HepG2 (cell line): ENCODE measurements around the gene SHLD1. TPM values are rescaled to one million over a fixed set of nuclear protein-coding genes. Genes with fewer than 3 reads are reported as not detected.

Experiments used
- AGO1 ChIP-seq: fragments of 200-400 bp; formaldehyde crosslinking; IDR thresholded peaks from 2 replicates; pipeline ENCODE4 v1.6.1; 2017; ENCODE audit warnings: mild to moderate bottlenecking, low read depth, low read length, moderate library complexity; ENCODE audit not compliant: poor library complexity, severe bottlenecking
- CC2D1A ChIP-seq: sonication (generic); formaldehyde crosslinking; IDR thresholded peaks from 2 replicates; pipeline ENCODE4 v1.8.1; 2023; ENCODE audit warnings: mild to moderate bottlenecking, missing genetic modification reagents
- FOXK1 ChIP-seq: sonication (generic); formaldehyde crosslinking; IDR thresholded peaks from 2 replicates; pipeline ENCODE4 v1.4.0; 2020; ENCODE audit warnings: low read depth, missing genetic modification reagents, borderline replicate concordance
- FOXP1 ChIP-seq, 2 experiments: fragments of 450-650 bp in 1 of 2; IDR thresholded peaks; 2 replicates each; pipeline ENCODE4 v1.6.1; 2017 to 2018; ENCODE audit warnings: antibody characterized with exemption in 1 of 2
- GZF1 ChIP-seq: sonication (generic); formaldehyde crosslinking; IDR thresholded peaks from 2 replicates; pipeline ENCODE4 v1.5.1; 2020; ENCODE audit warnings: mild to moderate bottlenecking, missing genetic modification reagents
- HNRNPLL ChIP-seq: fragments of 200-400 bp; formaldehyde crosslinking; IDR thresholded peaks from 2 replicates; pipeline ENCODE4 v1.6.1; 2017; ENCODE audit warnings: mild to moderate bottlenecking, low read depth, low read length; ENCODE audit not compliant: poor library complexity, severe bottlenecking
- KLF11 ChIP-seq: IDR thresholded peaks from 2 replicates; pipeline ENCODE4 v1.6.1; 2016; ENCODE audit warnings: missing compliant biosample characterization
- MLX ChIP-seq: IDR thresholded peaks from 2 replicates; pipeline ENCODE4 v1.6.1; 2016
- MYNN ChIP-seq: sonication (generic); formaldehyde crosslinking; IDR thresholded peaks from 2 replicates; pipeline ENCODE4 v1.4.0; 2020; ENCODE audit warnings: mild to moderate bottlenecking, low read depth, missing genetic modification reagents
- NBN ChIP-seq: fragments of 450-650 bp; conservative IDR thresholded peaks from 2 replicates; pipeline ENCODE4 v1.6.1; 2017
- NR2F2 ChIP-seq: IDR thresholded peaks from 2 replicates; pipeline ENCODE4 v1.6.1; 2012; ENCODE audit warnings: low read depth, inconsistent platforms, borderline replicate concordance
- PAF1 ChIP-seq: IDR thresholded peaks from 2 replicates; pipeline ENCODE4 v1.6.1; 2016; ENCODE audit warnings: missing genetic modification reagents, missing compliant biosample characterization
- TCF7 ChIP-seq: sonication (generic); IDR thresholded peaks from 2 replicates; pipeline ENCODE4 v1.6.1; 2016; ENCODE audit warnings: antibody characterized with exemption, low read depth
- THAP8 ChIP-seq: sonication (generic); formaldehyde crosslinking; IDR thresholded peaks from 2 replicates; pipeline ENCODE4 v1.5.1; 2020; ENCODE audit warnings: missing genetic modification reagents, mild to moderate bottlenecking, borderline replicate concordance
- THRA ChIP-seq: sonication (generic); formaldehyde crosslinking; IDR thresholded peaks from 2 replicates; pipeline ENCODE4 v1.4.0; 2020; ENCODE audit warnings: missing genetic modification reagents, borderline replicate concordance
- ZBTB8A ChIP-seq: sonication (generic); formaldehyde crosslinking; IDR thresholded peaks from 2 replicates; pipeline ENCODE4 v1.4.0; 2020; ENCODE audit warnings: mild to moderate bottlenecking, low read depth, missing genetic modification reagents, borderline replicate concordance
- ZKSCAN1 ChIP-seq: fragments of 150-350 bp; IDR thresholded peaks from 2 replicates; pipeline ENCODE4 v1.6.1; 2014; ENCODE audit warnings: low read length
- ZKSCAN8 ChIP-seq: IDR thresholded peaks from 2 replicates; pipeline ENCODE4 v1.6.1; 2016; ENCODE audit warnings: borderline replicate concordance, missing genetic modification reagents, missing compliant biosample characterization
- ZNF180 ChIP-seq: sonication (generic); formaldehyde crosslinking; IDR thresholded peaks from 2 replicates; pipeline ENCODE4 v1.4.0; 2020; ENCODE audit warnings: low read depth, missing genetic modification reagents, borderline replicate concordance
- ZNF207 ChIP-seq: fragments of 450-650 bp; IDR thresholded peaks from 2 replicates; pipeline ENCODE4 v1.6.1; 2016; ENCODE audit warnings: antibody characterized with exemption, borderline replicate concordance
- ZNF644 ChIP-seq: IDR thresholded peaks from 2 replicates; pipeline ENCODE4 v1.6.1; 2016; ENCODE audit warnings: low read depth
- ZSCAN12 ChIP-seq: sonication (generic); formaldehyde crosslinking; IDR thresholded peaks from 2 replicates; pipeline ENCODE4 v1.9.0; 2021; ENCODE audit warnings: mild to moderate bottlenecking, missing genetic modification reagents
- polyA plus RNA-seq, 8 experiments: library from polyadenylated mRNA; depleted of rRNA in 3 of 8; stranded (reverse) in 7 of 8; unstranded in 1 of 8; fragments of >200 nt; fragmentation: Illumina TruSeq in 4 of 8; extraction: Trizol in 4 of 8; gene quantifications; 2 replicates each; pipeline versions ENCODE4 v1.2.1 to v1.2.3, GENCODE V29; 2011 to 2016; ENCODE audit warnings: low read depth in 4 of 8, missing spikeins in 1 of 8, mixed read lengths in 1 of 8; ENCODE audit not compliant: insufficient read depth in 1 of 8
- total RNA-seq, 5 experiments: library from RNA; depleted of rRNA; stranded (reverse); fragments of >200 nt; fragmentation: Illumina TruSeq; extraction: Trizol; gene quantifications; 2 replicates each; pipeline ENCODE4 v1.2.3, GENCODE V29; 2016; ENCODE audit warnings: low read depth in 1 of 5
- TF ChIP-seq, protein P1 (sequence below): sonication (generic); formaldehyde crosslinking; IDR thresholded peaks from 2 replicates; pipeline ENCODE4 v1.8.1; 2023; ENCODE audit warnings: mild to moderate bottlenecking, moderate library complexity, missing genetic modification reagents
- TF ChIP-seq, protein P2 (sequence below): sonication (generic); formaldehyde crosslinking; IDR thresholded peaks from 2 replicates; pipeline ENCODE4 v1.4.0; 2020; ENCODE audit warnings: missing genetic modification reagents
- TF ChIP-seq, protein P3 (sequence below): sonication (generic); formaldehyde crosslinking; IDR thresholded peaks from 2 replicates; pipeline ENCODE4 v1.5.0; 2020; ENCODE audit warnings: mild to moderate bottlenecking, missing genetic modification reagents

The SHLD1 gene
- total and polyA plus RNA-seq, 2 of the 13 experiments (the other 11 are each of a cell fraction or from before 2014, with no cell fraction given), result 8.9 to 10.0 TPM

GRCh38 chr20:5788385-5788895 lies 38.2 kb downstream of the SHLD1 start (continued):
- TF ChIP-seq, protein P1, sequence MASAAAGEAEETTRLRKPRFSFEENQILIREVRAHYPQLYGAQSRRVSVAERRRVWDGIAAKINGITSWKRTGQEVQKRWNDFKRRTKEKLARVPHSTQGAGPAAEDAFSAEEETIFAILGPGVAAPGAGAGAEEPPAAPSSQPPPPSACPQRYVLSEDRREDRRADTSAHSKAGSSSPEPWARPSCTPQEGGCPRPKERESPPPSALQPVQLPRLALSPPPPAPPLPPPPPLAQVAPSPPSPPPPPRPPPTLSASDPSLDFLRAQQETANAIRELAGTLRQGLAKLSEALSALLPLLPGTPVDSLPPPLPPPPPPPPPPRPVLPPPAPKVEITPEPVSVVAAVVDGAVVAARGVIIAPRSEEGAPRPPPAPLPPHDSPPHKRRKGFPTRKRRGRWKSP, result no peak
- no peak for TF ChIP-seq MLX (CRISPR knock-in tag)
- no peak for TF ChIP-seq ZBTB8A (CRISPR knock-in tag)
- TF ChIP-seq ZNF207, result no peak
- TF ChIP-seq ZNF644 (CRISPR knock-in tag), result no peak
- no peak for TF ChIP-seq FOXK1 (CRISPR knock-in tag)
- no peak for TF ChIP-seq GZF1 (CRISPR knock-in tag)
- TF ChIP-seq MYNN (CRISPR knock-in tag), result no peak
- TF ChIP-seq HNRNPLL, result no peak
- TF ChIP-seq ZSCAN12 (CRISPR knock-in tag), result no peak
- TF ChIP-seq NR2F2, result no peak
- TF ChIP-seq, protein P2, sequence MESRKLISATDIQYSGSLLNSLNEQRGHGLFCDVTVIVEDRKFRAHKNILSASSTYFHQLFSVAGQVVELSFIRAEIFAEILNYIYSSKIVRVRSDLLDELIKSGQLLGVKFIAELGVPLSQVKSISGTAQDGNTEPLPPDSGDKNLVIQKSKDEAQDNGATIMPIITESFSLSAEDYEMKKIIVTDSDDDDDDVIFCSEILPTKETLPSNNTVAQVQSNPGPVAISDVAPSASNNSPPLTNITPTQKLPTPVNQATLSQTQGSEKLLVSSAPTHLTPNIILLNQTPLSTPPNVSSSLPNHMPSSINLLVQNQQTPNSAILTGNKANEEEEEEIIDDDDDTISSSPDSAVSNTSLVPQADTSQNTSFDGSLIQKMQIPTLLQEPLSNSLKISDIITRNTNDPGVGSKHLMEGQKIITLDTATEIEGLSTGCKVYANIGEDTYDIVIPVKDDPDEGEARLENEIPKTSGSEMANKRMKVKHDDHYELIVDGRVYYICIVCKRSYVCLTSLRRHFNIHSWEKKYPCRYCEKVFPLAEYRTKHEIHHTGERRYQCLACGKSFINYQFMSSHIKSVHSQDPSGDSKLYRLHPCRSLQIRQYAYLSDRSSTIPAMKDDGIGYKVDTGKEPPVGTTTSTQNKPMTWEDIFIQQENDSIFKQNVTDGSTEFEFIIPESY (CRISPR knock-in tag), result no peak
- no peak for TF ChIP-seq CC2D1A (CRISPR knock-in tag)
- no peak for TF ChIP-seq TCF7
- no peak for TF ChIP-seq AGO1
- TF ChIP-seq, protein P3, sequence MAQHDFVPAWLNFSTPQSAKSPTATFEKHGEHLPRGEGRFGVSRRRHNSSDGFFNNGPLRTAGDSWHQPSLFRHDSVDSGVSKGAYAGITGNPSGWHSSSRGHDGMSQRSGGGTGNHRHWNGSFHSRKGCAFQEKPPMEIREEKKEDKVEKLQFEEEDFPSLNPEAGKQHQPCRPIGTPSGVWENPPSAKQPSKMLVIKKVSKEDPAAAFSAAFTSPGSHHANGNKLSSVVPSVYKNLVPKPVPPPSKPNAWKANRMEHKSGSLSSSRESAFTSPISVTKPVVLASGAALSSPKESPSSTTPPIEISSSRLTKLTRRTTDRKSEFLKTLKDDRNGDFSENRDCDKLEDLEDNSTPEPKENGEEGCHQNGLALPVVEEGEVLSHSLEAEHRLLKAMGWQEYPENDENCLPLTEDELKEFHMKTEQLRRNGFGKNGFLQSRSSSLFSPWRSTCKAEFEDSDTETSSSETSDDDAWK (CRISPR knock-in tag), result no peak
- no peak for TF ChIP-seq KLF11 (CRISPR knock-in tag)
- TF ChIP-seq ZNF180 (CRISPR knock-in tag), result no peak
- peak; percentile 44; the same call in 1 of the 2 replicates for TF ChIP-seq ZKSCAN8 (CRISPR knock-in tag)
- TF ChIP-seq FOXP1 (IDR thresholded peaks at IDR 0.05), result no peak
- no peak for TF ChIP-seq FOXP1 (CRISPR knock-in tag; IDR thresholded peaks at IDR 0.05)
- TF ChIP-seq PAF1 (CRISPR knock-in tag), result no peak
- no peak for TF ChIP-seq ZKSCAN1
- TF ChIP-seq THAP8 (CRISPR knock-in tag), result no peak
- no peak for TF ChIP-seq NBN
- peak; percentile 74 for TF ChIP-seq THRA (CRISPR knock-in tag)
